GM23338 (cell line): Measurements from ENCODE around the gene MED12L. TPM values are rescaled to one million over a fixed set of nuclear protein-coding genes. Genes with fewer than 3 reads are reported as not detected.
A peak's percentile ranks its signal among the peaks of the same experiment; 100 is the strongest.

Experiments
- ATAC-seq: fragments of 200-7000 bp; cut with Tn5 transposase; 3 replicates; pipeline ENCODE4 v1.9.1; 2020
- DNase-seq: peaks from one replicate; pipeline ENCODE4 v3.0.0-alpha.2; 2015; ENCODE audit warnings: low spot score
- H2AFZ ChIP-seq: fragments of 200-600 bp; sonication (generic); 2 replicates; pipeline ENCODE4 v1.8.0; 2016; ENCODE audit warnings: antibody characterized with exemption, mild to moderate bottlenecking, moderate library complexity
- H3F3A ChIP-seq: fragments of 200-600 bp; sonication (generic); replicated peaks from 2 replicates; pipeline ENCODE4 v1.8.0; 2017; ENCODE audit warnings: antibody characterized with exemption, mixed run types, low read depth
- H3K27ac ChIP-seq: fragments of 200-600 bp; sonication (generic); 2 replicates; pipeline ENCODE4 v1.6.1; 2016; ENCODE audit warnings: low read depth
- H3K27me3 ChIP-seq: fragments of 200-600 bp; sonication (generic); 2 replicates; pipeline ENCODE4 v1.8.0; 2016; ENCODE audit warnings: mild to moderate bottlenecking, mixed run types, moderate library complexity; ENCODE audit not compliant: insufficient read depth
- H3K36me3 ChIP-seq: fragments of 200-600 bp; sonication (generic); 2 replicates; pipeline ENCODE4 v1.8.0; 2016; ENCODE audit warnings: mild to moderate bottlenecking; ENCODE audit not compliant: insufficient read depth
- H3K4me1 ChIP-seq: fragments of 200-600 bp; sonication (generic); 2 replicates; pipeline ENCODE4 v1.8.0; 2016; ENCODE audit warnings: mild to moderate bottlenecking, moderate library complexity; ENCODE audit not compliant: insufficient read depth
- H3K4me2 ChIP-seq: fragments of 200-600 bp; sonication (generic); 2 replicates; pipeline ENCODE4 v1.7.1; 2017; ENCODE audit warnings: mixed run types
- H3K4me3 ChIP-seq: fragments of 200-600 bp; sonication (generic); 2 replicates; pipeline ENCODE4 v1.6.1; 2016; ENCODE audit warnings: mixed run types
- H3K79me2 ChIP-seq: fragments of 200-600 bp; sonication (generic); replicated peaks from 2 replicates; pipeline ENCODE4 v1.8.0; 2017; ENCODE audit warnings: mild to moderate bottlenecking; ENCODE audit not compliant: insufficient read depth
- H3K9me2 ChIP-seq: fragments of 200-600 bp; sonication (generic); 2 replicates; pipeline ENCODE4 v1.8.0; 2017; ENCODE audit not compliant: insufficient read depth
- H4K20me1 ChIP-seq: fragments of 200-600 bp; sonication (generic); replicated peaks from 2 replicates; pipeline ENCODE4 v1.8.0; 2017; ENCODE audit warnings: mild to moderate bottlenecking; ENCODE audit not compliant: insufficient read depth
- H3K27ac Mint-ChIP-seq: 2 replicates; pipeline ENCODE4 v1.8.0; 2020; ENCODE audit warnings: inconsistent platforms, mild to moderate bottlenecking, moderate library complexity, mixed read lengths
- H3K27me3 Mint-ChIP-seq: 3 replicates; pipeline ENCODE4 v1.8.0; 2022; ENCODE audit warnings: low read depth, mild to moderate bottlenecking, moderate library complexity, mixed read lengths, inconsistent platforms; ENCODE audit not compliant: insufficient read depth, poor library complexity
- H3K36me3 Mint-ChIP-seq: 3 replicates; pipeline ENCODE4 v1.8.0; 2021; ENCODE audit warnings: low read depth, mild to moderate bottlenecking, inconsistent platforms, moderate library complexity, mixed read lengths
- H3K4me1 Mint-ChIP-seq: 3 replicates; pipeline ENCODE4 v1.8.0; 2020; ENCODE audit warnings: mild to moderate bottlenecking, inconsistent platforms, mixed read lengths
- H3K4me3 Mint-ChIP-seq: 3 replicates; pipeline ENCODE4 v1.8.0; 2021; ENCODE audit warnings: moderate library complexity, mild to moderate bottlenecking, inconsistent platforms, mixed read lengths
- H3K9me3 Mint-ChIP-seq: 3 replicates; pipeline ENCODE4 v1.8.0; 2020; ENCODE audit warnings: moderate library complexity, mild to moderate bottlenecking, inconsistent platforms, mixed read lengths
- CTCF ChIP-seq, 2 experiments: fragments of 200-600 bp in 1 of 2; sonication (generic) in 1 of 2; conservative IDR thresholded peaks; 2 replicates each; pipeline versions ENCODE4 v1.5.1 to v1.6.1; 2016 to 2017; ENCODE audit warnings: antibody characterized with exemption in 2 of 2, low read depth in 2 of 2, mild to moderate bottlenecking in 2 of 2, moderate library complexity in 1 of 2
- ETS1 ChIP-seq: IDR thresholded peaks from 2 replicates; pipeline ENCODE4 v1.6.1; 2016; ENCODE audit warnings: antibody characterized with exemption
- EZH2 ChIP-seq: fragments of 200-600 bp; sonication (generic); IDR thresholded peaks from one replicate; pipeline ENCODE4 v1.8.0; 2017; ENCODE audit warnings: antibody characterized with exemption, mild to moderate bottlenecking, low read depth; ENCODE audit not compliant: unreplicated experiment
- POLR2AphosphoS5 ChIP-seq: IDR thresholded peaks from 2 replicates; pipeline ENCODE4 v1.6.1; 2016; ENCODE audit warnings: antibody characterized with exemption, low read depth
- REST ChIP-seq: IDR thresholded peaks from one replicate; pipeline ENCODE4 v1.6.1; 2018; ENCODE audit warnings: antibody characterized with exemption; ENCODE audit not compliant: unreplicated experiment
- STAT1 ChIP-seq: IDR thresholded peaks from one replicate; pipeline ENCODE4 v1.6.1; 2016; ENCODE audit warnings: antibody characterized with exemption; ENCODE audit not compliant: unreplicated experiment
- ZNF114 ChIP-seq: fragments of 250-450 bp; sonication (Bioruptor Pico); IDR thresholded peaks from 2 replicates; pipeline ENCODE4 v1.5.0; 2020; ENCODE audit warnings: mild to moderate bottlenecking, moderate library complexity
- ZNF331 ChIP-seq: fragments of 250-450 bp; sonication (Bioruptor Pico); IDR thresholded peaks from 2 replicates; pipeline ENCODE4 v1.5.0; 2020; ENCODE audit warnings: low read depth, mild to moderate bottlenecking, moderate library complexity
- polyA plus RNA-seq: library from polyadenylated mRNA; unstranded; fragments of >200 nt; fragmentation: Nextera tagmentation; extraction: Ambion mirVana; gene quantifications from 2 replicates; pipeline ENCODE4 v1.2.1, GENCODE V29; 2016
- total RNA-seq: library from RNA; depleted of rRNA; stranded (reverse); fragments of >200 nt; shearing (Covaris generic); gene quantifications from 2 replicates; pipeline ENCODE4 v1.2.3, GENCODE V29; 2014

The MED12L gene
- total and polyA plus RNA-seq, 2 experiments from 2014 or later = 5.7 to 25.0 TPM

GRCh38 chr3:151091685-151092345 is 6.4 kb downstream of the MED12L start:
- Histone ChIP-seq H3K27ac (peak overlapping the region; percentile 18; the same call in 1 of the 2 replicates), H3K9me2 (no peaks in the 10 kb centered on the region), H2AFZ (no peak overlapping the region), H3K36me3 (no peaks in the 10 kb centered on the region), H4K20me1 (peaks cover 34% of the 10 kb centered on the region; the same call in 1 of the 2 replicates), H3K27me3 (0 out of 2 replicates have a peak, but pooled peaks cover 5% of the 10 kb centered on the region), H3K4me1 (peaks cover 54% of the 10 kb centered on the region), H3K79me2 (peaks cover 97% of the 10 kb centered on the region), H3F3A (no peaks in the 10 kb centered on the region), H3K4me3 (no peak overlapping the region), H3K4me2 (no peak overlapping the region)
- peaks cover 18% of the 10 kb centered on the region for H3K27me3 Mint-ChIP-seq
- DNase-seq (no peak), ATAC-seq (no peak)
- no peaks in the 10 kb centered on the region for H3K9me3 Mint-ChIP-seq
- H3K4me1 Mint-ChIP-seq = peaks cover 67% of the 10 kb centered on the region
- TF ChIP-seq ETS1 = no peak
- TF ChIP-seq POLR2AphosphoS5 = no peak
- no peak for TF ChIP-seq REST
- no peak for TF ChIP-seq CTCF (conservative IDR thresholded peaks at IDR 0.05; ENCODE audit: low read depth in 2 of 2)
- no peak for TF ChIP-seq ZNF114 (CRISPR knock-in tag)
- no peak for TF ChIP-seq EZH2
- no peak for TF ChIP-seq ZNF331 (CRISPR knock-in tag)
- H3K27ac Mint-ChIP-seq = no peak overlapping the region
- peaks cover 2% of the 10 kb centered on the region; the same call in 2 of the 3 replicates for H3K36me3 Mint-ChIP-seq
- H3K4me3 Mint-ChIP-seq = no peak overlapping the region; the same call in 2 of the 3 replicates

- H3K9me3 Mint-ChIP-seq = no peaks in the 10 kb centered on the region; the same call in 2 of the 3 replicates
- H3K79me2 ChIP-seq = peaks cover 100% of the 10 kb centered on the region
- H2AFZ ChIP-seq = no peak overlapping the region
- peaks cover 50% of the 10 kb centered on the region for H3K4me1 ChIP-seq
- H3K27me3 Mint-ChIP-seq = peaks cover 15% of the 10 kb centered on the region
- H3K36me3 ChIP-seq = no peaks in the 10 kb centered on the region
- H3K27me3 ChIP-seq = no peaks in the 10 kb centered on the region
- peaks cover 6% of the 10 kb centered on the region for H3K36me3 Mint-ChIP-seq
- H3F3A ChIP-seq = no peaks in the 10 kb centered on the region
- peak overlapping the region; percentile 59 for H3K4me2 ChIP-seq
- no peak overlapping the region; the same call in 1 of the 2 replicates for H3K27ac ChIP-seq
- DNase-seq (no peak), ATAC-seq (no peak)
- no peak overlapping the region for H3K4me3 ChIP-seq
- H3K4me3 Mint-ChIP-seq = no peak overlapping the region
- H3K4me1 Mint-ChIP-seq = peaks cover 67% of the 10 kb centered on the region
- no peak overlapping the region for H3K27ac Mint-ChIP-seq
- H3K9me2 ChIP-seq = no peaks in the 10 kb centered on the region
- peaks cover 34% of the 10 kb centered on the region; the same call in 1 of the 2 replicates for H4K20me1 ChIP-seq
- no peak for TF ChIP-seq STAT1
- TF ChIP-seq CTCF (conservative IDR thresholded peaks at IDR 0.05; ENCODE audit: low read depth in 2 of 2) = no peak
Observed at GRCh38 chr3:151093148-151093547, 7.7 kb downstream of the MED12L start.
